GM12875 (cell line): ENCODE measurements around the gene MMP7.

Experiments
- H3K4me3 ChIP-seq: one replicate; pipeline ENCODE4 v1.5.1; 2011; ENCODE audit warnings: low read depth, low read length, control low read depth
- TF ChIP-seq, protein P1 (sequence below): IDR thresholded peaks from 2 replicates; pipeline ENCODE4 v1.5.1; 2011; ENCODE audit warnings: low read depth, mild to moderate bottlenecking, control low read depth, inconsistent platforms, low read length, moderate library complexity, borderline replicate concordance; ENCODE audit not compliant: insufficient read depth

The MMP7 gene

GRCh38 chr11:102545701-102546100 is 15.2 kb upstream of the MMP7 start:
- TF ChIP-seq, protein P1, sequence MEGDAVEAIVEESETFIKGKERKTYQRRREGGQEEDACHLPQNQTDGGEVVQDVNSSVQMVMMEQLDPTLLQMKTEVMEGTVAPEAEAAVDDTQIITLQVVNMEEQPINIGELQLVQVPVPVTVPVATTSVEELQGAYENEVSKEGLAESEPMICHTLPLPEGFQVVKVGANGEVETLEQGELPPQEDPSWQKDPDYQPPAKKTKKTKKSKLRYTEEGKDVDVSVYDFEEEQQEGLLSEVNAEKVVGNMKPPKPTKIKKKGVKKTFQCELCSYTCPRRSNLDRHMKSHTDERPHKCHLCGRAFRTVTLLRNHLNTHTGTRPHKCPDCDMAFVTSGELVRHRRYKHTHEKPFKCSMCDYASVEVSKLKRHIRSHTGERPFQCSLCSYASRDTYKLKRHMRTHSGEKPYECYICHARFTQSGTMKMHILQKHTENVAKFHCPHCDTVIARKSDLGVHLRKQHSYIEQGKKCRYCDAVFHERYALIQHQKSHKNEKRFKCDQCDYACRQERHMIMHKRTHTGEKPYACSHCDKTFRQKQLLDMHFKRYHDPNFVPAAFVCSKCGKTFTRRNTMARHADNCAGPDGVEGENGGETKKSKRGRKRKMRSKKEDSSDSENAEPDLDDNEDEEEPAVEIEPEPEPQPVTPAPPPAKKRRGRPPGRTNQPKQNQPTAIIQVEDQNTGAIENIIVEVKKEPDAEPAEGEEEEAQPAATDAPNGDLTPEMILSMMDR = no peak
- H3K4me3 ChIP-seq = no peak overlapping the region

DNA sequence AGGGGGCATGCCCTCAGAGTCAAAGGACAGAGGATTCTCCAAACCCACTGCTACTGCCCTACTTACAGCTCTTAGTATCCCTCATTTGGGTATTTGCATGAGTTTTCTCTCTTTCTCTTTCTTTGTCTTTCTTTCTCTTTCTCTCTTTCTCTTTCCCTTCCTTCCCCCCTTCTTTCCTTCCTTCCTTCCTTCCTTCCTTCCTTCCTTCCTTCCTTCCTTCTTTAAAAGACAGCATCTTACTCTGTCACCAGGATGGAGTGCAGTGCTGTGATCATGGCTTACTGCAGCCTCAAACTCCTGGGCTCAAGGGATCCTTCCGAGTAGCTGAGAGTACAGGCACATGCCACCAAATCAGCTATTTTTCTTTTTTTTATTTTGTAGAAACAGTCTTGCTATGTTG is 14.0 kb upstream of the MMP7 start:
- TF ChIP-seq, protein P1 = no peak
- H3K4me3 ChIP-seq = no peak overlapping the region

- H3K4me3 ChIP-seq = no peak overlapping the region
- TF ChIP-seq, protein P1 = no peak
Measured at GRCh38 chr11:102539567-102539966, 9.0 kb upstream of the MMP7 start.

GRCh38 chr11:102538932-102539331 is 8.4 kb upstream of the MMP7 start:
- TF ChIP-seq, protein P1 = no peak

DNA sequence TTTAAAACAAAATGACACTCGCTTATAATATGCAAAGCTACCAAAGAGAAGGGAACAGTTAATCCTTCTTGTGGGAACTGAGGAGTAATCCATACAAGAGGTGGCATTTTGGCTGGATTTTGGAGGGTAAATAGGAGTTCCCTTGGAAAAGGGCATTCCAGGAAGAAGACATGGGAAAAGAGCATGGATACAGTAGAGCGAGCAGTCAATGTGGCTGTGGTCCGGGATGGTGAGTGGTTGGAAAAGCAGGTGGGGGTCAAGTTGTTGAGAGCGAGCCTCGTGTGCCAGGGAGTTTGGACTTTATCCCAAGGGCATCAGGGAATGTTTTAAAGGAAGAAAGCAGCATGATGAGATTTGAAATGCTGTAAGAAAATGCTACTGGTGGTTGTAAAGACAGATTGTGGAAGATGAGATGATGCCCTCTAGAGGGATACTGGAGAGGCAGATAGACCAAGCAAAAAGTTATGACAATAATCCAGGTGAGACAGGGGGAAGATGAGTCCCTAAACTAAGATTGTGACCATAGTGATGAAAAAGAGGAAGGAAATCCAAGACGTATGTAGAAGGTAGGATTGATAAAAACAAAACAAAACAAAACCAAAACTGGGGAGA is 3.8 kb upstream of the MMP7 start:
- no peak overlapping the region for H3K4me3 ChIP-seq
- TF ChIP-seq, protein P1 = no peak; the same call in 1 of the 2 replicates

More at GRCh38 chr11:102538932-102539331, 8.4 kb upstream of the MMP7 start:
- no peak overlapping the region for H3K4me3 ChIP-seq

- no peak overlapping the region for H3K4me3 ChIP-seq
Measured at GRCh38 chr11:102528618-102529017, 1.9 kb downstream of the MMP7 start.

GRCh38 chr11:102527684-102528083 is 2.9 kb downstream of the MMP7 start:
- no peak overlapping the region for H3K4me3 ChIP-seq
- TF ChIP-seq, protein P1 = no peak

More at GRCh38 chr11:102528618-102529017, 1.9 kb downstream of the MMP7 start:
- TF ChIP-seq, protein P1 = no peak
